Measurements from ENCODE around the gene SLC22A17.

SLC22A17 gene

DNA sequence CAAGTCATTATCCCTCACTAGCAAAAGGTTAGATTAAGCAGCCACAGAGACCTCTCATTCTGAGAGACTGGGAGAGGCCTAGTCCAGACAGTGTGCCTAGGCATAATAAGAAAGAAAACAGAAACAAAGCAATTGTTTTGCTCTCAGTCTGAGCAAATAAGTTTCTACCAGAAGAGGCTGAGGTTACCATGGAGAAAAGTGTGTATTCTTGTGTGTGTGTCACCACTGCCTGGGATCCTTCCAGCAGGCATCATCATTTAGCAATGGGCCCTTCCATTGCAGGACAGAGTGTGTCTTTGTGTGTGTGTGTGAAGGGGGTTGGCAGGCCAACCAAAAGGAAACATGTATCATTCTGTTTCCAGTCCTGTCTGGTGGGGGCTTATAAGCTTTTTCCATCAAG is 8.6 kb upstream of the SLC22A17 start:
- DNase-seq, result no peak

DNA sequence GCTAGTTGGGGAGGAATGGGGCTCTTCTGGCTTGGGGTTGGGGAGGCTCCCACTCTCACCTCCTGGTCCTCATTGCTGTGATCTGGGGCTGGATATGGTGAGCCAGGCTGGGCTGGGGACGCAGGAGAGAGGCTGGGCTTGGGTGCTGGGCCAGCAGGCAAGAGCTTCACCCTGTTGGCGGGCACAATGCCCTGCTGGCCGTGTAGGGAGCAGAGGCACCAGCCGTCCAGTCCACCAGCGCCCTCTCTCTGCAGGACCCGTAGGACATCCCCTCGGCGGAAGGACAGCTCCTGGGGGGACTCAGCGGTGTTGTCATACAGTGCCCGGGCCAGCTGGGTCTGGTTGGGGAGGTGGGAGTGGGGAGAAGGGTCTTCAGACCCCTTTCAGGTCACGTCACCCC is 7.8 kb upstream of the SLC22A17 start:
- DNase-seq, result no peak

DNA sequence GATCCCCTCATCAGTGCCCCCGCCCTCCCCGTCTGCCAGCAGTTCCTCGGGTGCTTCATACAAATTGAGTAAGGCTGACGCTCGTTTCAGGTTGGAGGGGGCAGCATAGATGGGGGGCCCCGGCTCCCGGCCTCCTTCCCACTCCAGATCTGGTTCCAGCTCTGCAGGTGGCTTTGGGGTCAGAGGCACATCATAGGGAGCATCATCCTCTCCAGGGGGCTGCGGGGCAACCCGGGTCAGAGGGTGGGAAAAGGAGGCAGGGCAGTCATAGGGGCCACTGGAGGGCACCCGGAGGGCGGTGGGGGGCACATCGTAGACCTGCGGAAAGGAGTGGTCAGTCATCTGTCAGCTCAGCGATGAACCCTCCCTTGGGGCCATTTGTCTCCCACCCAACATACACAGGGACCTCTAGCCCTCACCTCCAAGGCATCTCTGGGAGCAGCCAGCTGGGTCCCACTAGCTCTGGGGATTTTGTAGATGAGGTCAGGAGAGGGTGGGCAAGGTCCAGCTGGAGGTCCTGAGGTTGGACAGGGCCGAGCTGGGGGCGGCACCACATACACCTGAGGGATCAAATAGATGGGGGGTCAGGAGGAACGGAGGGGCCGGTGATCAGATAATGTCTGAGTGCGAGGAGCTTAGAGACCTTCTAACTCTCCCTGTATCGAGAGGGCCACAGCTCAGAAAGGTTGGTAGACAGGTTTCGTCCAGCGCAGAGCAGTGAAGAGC is 7.2 kb upstream of the SLC22A17 start:
- DNase-seq, result no peak

DNA sequence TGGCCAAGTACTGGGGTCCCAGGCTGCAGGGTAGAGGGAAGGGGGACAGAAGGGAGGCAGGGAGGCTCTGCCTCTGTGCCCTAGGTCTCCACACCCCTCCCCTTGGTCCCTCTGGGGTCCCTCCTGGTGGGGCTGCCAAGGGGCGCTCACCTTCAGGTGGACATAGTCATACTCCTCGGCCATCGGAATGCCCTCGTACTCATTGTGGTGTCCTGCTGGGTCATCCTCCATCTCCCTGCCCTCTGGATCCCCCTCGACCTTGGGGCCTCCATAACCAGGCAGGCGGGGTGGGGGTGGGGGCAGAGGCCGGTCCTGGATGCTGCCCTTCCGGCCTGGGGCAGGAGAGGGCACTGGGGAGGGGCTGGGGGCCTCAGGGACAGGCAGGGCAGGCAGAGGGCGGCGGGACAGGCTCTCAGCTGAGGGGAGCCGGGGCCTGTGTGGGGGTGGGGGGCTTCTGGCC is 6.5 kb upstream of the SLC22A17 start:
- DNase-seq, result no peak

DNA sequence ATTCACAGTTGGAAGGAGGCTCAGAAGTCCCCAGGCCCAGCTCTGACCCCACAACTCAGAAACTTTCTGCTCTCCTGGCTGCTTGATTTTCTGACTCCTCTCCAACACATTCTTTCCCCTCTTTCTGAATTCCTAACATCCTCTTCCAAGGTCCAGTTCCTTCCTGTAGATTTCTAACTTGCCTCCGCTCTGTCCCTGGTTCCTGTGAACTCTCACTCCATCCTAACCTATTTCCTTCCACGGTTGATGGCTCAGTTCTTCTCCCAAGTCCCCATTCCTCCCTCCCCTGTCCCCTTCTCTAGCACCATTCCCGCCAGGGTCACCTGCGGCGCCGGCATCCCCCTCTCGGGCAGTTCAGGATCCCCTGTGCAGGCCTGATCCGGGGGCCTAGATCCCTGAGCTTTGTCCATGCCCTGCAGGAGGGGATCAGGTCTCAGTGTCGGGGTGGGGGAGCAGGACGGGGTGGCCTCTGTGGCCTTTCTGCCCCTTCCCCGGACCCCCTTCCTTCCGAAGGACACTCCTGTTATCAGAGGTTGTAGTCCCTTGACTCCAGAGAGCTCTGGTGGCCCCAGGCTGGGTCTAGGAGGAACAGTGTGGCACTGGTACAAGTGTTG is 6.0 kb upstream of the SLC22A17 start:
- no peak for DNase-seq

DNA sequence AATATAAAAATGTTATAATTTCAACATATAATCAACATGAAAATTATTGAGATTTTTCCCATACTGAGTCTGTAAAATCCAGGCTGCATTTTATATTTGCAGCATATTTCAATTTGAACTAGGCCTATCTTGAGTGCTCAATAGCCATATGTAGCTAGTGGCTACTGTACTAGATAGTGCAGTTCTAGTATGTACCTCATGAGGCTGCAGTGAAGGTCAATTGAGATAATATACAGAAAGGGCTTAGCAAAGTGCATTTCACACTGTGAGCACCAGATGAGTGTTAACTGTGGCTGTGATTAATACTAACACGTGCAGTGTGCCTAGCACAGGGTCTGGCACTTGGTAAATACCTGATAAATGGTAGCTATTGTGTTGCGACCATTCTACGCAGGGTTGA is 5.4 kb upstream of the SLC22A17 start:
- no peak for DNase-seq

DNA sequence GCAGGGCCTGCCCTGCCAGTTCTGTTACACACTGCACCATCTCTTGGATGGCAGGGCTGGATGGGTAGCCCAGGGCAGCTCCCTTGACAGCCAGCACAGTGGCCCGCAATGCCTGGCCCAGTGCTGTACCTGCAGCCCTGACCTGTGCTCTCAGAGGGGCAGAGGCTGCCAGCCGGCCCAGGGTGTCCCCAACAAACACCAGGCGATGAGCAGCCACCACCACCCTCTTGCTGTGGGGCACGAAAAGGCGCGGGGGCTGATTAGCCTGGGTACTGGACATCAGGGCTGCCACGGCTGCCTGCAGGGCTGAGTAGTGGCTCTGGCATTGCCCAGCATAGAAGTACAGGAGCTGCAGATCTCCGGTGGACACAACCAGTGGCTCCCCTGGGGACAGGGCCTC is 4.6 kb upstream of the SLC22A17 start:
- DNase-seq, result no peak

DNA sequence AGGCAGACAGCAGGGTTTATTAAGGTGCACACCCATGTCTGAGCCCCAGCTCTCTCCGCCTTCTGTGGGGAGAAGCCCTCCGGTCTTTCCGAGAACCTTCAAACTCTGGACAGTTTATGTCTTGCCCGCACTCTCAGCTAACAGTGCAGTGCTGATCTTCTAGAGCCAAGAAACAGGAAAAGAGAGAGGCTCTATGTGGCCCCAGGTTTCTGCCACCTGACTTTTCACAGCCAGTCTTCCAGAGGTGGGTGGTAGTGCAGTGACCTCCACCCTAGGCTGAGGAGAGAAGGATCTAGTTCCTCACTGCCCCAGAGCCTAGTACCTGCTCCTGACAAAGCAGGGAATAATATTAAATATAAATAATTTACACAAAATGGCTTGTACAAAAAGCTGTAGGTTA is 4.0 kb upstream of the SLC22A17 start:
- no peak for DNase-seq

DNA sequence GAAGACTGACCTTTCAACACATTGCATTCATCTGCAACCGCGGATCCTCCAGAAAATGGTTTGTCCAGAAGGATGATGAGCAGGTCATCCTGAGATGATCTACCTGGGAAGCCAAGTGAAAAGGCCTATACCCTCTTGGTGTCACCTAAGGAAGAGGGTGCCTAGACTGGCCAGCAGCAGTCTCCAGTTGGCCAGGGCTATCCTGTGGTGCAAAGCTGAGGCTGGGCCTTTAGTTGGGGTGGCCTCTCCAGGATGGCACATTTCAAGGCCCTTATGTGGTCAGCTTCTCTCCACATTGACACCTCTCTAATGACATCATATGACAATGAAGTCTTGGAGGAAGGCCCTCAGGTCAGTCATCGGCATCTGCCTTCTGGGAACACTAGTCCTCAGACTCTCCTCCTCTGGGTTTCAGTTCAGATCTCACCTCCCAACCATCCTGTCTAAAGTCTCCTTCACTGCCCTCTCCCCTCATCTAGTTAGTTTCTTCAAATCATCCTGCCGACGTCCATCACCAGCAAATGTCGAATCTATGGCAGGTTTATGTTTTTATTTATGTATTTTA is 3.3 kb upstream of the SLC22A17 start:
- no peak for DNase-seq

DNA sequence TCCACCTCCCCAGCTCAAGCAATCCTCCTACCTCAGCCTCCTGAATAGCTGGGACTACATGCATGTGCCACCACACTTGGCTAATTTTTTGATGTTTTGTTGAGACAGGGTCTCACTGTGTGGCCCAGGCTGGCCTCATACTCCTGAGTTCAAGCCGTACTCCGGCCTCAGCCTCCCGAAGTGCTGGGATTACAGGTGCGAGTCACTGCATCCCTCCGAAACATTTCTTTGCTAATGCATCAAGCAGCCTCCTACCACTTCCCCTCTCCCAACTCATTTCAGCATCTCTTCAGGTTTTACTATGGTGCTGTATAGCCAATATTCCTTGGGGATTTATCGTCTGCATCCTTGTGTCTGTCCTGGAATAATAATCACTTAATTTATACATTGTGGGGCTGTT is 2.3 kb upstream of the SLC22A17 start:
- no peak for DNase-seq

DNA sequence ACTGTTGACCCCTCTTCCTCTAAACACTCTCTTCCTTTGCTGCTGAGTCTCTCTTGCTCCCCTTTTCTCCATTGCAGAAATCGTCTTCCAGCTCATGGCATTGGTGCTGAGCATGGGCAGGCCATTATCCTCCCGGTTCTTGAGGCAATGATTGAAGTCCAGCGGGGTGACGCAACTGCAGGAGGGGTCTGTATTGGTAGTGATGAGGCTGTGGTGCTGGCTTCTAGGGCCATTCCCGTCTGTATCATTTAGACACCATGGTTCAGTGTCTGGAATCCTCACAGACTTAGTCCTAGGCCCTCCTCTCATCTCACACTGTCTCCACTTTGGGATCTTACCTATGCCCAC is 720 bp upstream of the SLC22A17 start:
- no peak for DNase-seq

DNA sequence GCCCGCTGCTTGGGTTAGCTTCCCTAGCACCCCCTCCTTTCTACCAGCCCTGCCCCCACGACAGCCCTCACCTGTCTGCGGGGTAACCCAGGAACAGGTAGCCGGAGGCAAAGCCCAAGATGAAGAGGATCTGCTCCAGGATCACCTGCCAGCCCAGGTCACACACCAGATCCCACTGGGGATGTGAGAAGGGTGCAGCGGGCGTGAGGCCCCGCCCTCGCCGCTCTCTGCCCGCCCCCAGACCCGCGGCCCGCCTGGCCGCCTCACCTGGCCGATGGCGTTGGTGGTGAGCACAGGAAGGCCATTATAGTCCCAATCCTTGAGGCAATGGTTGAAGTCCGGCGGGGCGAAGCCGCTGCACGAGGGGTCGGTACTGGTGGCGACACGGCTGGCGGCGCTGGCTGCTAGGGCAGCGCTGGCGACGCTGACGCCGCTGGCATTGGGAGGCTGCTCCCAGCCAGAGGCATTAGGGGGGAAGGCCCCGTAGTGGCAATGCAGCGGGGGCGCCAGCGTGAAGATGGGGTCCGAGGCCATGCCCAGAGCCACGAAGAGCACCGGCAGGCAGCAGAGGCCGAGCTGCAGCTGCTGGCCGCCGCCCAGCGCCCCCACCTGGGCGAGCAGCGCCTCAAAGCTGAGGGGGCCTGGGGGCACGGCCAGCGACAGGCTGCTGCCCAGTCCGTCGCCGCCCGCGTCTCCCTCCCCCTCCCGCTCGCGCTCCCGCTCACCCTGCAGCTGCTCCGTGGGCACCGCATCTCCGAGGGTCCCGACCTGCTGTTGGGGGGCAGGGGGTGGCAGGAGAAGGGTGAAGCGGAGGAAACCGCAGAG is 794 bp downstream of the SLC22A17 start:
- no peak for DNase-seq

DNA sequence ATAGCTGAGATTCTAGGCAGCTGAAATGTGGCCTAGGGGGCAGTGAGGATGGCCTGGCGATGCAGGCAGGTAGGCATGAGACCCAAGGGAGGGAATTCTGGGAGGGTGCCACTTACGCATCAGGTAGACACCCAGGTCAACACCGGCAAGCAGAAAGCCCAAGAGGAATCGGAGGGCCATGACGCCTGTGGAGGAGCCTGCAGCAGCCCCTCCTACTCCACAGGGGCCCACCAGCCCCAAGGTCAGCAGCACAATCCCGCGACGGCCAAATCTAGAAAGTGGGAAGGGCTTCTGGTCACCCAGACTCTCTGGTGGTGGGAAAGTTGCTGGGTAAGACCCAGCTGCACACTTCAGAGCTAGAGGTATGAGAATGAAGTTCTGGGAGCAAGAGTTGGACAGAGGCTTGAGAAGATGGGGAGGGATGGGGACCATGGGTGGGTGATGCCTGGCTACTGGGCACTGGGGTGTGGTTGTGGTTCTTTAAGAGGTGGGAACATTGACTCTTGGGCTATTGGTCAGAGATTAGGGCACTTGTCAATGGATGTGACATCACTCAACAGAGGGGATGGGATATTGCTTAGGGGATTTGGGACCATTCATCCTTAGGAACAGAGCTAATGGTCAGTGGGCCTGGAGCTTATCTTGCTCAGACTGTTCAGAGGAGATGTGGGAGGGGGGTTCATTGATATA is 3.4 kb downstream of the SLC22A17 start:
- DNase-seq, result no peak

DNA sequence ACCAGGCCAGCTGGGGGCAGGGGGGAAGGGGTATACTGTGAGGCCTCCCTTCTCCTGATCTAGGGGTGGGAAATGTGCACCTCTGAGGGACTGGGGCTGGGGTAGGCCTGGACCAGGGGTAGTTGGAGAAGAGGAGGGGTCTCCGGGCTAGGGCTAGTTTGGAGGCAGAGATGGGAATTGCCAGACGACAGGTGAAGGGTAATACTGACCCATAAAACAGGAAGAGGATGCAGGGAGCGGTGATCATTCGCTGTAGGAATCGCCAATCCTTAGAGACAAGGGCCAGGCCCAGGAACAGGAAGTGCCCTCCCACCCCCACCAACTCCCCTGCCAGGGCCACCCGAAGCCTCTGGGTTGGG is 4.4 kb downstream of the SLC22A17 start:
- no peak for DNase-seq

DNA sequence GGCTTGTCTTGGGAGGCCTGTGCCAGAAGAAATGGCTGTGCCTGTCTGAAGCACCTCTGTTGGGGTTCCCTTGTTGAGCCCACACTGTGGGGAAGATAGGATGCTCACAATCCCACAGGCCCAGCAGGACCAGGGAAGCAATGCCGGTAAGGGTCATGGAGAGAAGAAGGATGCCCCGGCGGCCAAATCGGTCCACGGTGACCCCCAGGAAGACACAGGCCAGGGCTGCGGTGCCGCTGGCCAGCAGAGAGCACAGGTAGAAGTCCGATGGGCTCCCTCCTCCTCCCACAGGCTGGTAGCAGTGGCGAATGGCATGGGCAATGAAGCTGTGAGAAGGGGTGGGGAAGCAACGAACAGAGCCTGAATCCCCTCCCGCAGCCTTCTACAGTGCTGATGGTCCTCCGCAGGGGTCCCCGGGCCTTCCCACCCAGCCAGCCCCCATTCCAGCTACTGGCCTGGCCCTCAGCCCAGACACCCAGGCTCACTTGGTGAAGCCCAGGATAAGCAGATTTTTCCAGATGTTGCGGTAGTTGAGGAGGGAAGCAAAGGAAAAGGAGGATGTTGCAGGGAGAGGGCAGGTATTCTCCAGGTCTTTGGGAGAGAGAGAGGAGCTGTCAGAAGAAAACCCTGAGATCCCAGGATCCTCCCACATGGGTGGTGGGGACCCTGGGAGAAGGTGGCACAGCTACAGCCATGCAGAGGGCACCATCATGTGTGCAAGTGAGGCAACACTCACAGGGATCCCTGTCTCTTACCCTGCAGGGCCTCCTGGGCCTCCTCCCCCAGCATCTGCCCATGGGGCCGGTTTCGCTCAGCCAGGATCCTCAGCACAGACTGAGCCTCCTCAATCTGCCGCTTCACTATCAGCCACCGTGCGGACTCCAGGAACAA is 5.0 kb downstream of the SLC22A17 start:
- DNase-seq, result no peak

DNA sequence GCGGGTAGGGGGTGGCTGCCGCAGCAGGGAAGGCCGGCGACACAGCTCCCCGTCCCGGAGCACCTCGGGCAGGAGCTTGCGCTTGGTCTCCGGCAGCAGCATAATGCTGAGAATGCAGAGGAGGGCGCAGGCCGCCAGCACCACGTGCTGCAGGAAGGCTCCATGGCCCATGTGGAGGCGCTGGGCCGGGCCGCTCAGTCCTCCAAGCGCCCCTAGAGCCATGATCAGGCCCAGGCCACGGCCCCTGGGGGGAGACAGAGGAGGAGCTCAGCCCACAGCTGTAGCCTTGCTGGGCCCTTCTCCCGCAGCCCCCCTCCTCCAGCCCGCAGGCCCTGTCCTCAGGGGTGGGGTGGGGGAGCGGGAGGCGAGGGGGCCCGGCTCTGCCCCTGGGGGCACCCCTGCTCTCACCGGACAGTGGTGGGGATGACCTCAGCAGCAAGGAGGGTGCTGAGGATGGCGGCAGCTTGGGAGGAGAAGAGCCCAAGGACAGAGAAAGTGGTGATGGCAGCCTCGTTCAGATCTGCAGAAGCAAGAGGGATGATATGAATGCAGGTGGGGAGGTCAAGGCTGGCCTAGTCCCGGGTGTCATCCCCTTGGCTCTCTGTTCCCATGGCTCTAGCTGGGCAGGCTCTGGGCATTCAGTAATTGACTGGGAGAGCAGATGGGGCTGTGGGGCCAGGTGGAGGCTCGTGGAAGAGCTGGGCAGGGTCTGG is 5.8 kb downstream of the SLC22A17 start:
- no peak for DNase-seq

DNA sequence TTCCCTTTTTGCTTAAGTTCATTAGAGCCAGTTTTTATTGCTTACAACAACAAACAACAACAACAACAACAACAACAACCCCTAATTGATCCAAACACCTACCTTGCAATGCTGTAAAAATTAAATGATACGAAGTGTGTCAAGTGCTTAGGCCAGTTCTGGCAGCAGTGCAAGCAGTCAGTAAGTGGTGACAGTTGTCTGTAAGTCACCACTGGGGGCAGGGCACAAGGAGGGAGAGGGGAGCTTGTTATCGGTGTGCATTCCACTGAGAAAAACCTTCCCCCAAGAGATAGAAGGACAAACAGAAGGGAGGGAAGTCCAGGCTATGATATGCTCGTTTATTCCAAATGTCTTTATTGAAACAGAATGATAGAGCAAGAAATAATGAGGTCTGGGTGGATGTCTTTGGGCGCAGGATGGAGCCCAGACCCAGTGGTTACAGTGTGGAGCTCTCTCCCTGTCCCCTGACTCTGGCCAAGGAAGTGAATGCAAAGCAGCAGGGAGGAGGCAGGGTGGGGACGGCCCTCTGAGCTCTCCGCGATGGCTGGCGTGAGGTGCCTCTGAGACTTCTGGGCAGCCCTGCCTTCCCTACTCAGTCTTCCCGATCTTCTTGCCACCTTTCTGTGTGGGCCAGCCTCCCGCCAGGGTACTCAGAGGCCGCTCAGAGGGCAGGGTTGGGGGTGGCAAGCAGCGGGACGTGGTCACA is 6.5 kb downstream of the SLC22A17 start:
- DNase-seq, result no peak

DNA sequence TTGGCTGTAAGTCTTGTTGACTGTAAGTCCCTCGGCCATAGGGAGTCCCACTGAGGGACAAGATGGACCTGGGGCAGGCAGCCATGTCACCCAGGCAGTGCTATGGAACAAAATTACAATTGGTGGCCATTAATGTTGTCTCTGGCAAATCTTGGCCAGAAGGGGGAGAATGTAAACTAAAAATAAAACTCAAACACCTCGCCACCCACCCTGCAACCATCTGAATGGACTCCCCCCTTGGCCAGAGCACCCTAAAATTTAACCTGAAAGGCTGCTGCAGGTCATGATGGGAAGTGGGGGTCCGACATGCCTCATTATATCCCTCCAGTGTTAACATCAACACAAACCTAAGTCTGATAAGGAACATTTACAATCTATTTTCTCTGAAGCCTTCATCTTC is 8.2 kb downstream of the SLC22A17 start:
- no peak for DNase-seq

DNA sequence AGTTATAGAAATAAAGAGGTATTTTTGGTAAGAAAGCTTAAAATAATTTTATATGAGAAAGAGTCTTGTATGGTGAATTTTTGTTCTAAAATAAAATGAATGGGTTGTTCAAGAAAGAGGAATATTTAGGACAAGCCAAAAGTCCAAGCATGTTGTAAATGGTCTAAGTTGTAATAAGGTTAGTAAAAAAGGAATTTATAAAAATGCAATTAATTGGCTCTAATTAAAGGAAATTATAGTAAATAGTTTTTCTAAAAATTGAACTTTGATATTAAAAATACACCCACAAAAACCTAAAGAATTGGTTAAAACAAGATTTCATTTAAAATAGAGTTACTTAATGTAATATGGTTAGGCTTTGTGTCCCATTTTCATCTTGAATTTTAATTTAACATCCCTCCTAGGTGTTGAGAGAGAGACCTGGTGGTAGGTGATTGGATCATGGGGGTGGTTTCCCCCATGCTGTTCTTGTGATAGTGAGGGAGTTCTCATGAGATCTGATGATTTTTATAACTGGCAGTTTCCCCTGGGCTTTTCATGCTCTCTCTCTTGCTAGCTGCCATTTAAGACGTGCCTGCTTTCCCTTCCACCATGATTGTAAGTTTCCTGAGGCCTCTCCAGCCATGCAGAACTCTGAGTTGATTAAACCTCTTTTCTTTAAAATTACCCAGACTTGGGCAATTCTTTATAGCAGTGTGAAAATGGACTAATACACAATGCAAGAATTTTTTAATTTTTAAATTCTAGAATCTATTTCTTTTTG is 13.0 kb downstream of the SLC22A17 start:
- DNase-seq, result no peak

DNA sequence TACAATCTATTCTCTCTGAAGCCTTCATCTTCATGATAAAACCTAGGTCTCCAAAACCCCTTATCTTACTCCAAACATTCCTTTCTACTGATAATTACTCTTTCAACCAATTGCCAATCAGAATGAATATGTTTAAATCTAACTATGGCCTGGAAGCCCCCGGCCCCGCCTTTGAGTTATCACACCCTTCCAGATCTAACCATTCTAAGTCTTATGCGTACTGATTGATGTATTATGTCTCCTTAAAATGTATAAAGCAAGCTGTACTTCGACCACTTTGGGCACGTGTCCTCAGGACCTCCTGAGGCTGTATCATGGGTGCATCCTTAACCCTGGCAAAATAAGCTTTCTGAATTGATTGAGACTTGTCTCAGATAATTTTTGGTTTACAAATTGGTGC is 17.1 kb downstream of the SLC22A17 start:
- DNase-seq, result no peak

All from effector CD8-positive, alpha-beta T cell (primary cell).